GM10266 (cell line): ENCODE measurements around the gene ZBTB3.

Experiments used
- DNase-seq: peaks from one replicate; pipeline ENCODE4 v3.0.0; 2012; ENCODE audit errors: extremely low spot score
- TF ChIP-seq, protein P1 (sequence below): IDR thresholded peaks from 2 replicates; pipeline ENCODE4 v1.5.1; 2012; ENCODE audit warnings: mild to moderate bottlenecking, low read depth; ENCODE audit not compliant: control insufficient read depth, insufficient read depth; ENCODE audit errors: missing control alignments

ZBTB3 gene

DNA sequence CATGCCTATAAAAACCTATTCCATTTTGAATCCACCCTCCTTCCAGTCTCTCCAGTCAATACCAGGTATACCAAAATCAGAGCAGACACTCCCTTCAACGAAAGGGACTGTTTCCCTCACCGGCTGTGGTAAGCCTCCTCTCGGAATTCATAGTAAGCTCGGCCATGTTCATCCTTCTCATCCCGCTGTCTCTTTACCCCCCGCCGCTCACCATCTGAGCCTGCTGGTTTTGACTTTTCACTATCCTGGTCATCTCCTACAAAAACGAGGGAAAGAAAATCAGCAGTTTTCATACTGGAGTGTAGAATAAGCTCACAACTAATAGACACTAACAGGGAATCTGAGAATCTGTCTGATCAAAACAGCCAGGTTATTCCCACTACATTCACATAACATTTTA lies 29.8 kb downstream of the ZBTB3 start:
- TF ChIP-seq, protein P1, sequence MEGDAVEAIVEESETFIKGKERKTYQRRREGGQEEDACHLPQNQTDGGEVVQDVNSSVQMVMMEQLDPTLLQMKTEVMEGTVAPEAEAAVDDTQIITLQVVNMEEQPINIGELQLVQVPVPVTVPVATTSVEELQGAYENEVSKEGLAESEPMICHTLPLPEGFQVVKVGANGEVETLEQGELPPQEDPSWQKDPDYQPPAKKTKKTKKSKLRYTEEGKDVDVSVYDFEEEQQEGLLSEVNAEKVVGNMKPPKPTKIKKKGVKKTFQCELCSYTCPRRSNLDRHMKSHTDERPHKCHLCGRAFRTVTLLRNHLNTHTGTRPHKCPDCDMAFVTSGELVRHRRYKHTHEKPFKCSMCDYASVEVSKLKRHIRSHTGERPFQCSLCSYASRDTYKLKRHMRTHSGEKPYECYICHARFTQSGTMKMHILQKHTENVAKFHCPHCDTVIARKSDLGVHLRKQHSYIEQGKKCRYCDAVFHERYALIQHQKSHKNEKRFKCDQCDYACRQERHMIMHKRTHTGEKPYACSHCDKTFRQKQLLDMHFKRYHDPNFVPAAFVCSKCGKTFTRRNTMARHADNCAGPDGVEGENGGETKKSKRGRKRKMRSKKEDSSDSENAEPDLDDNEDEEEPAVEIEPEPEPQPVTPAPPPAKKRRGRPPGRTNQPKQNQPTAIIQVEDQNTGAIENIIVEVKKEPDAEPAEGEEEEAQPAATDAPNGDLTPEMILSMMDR = no peak
- DNase-seq = no peak

DNA sequence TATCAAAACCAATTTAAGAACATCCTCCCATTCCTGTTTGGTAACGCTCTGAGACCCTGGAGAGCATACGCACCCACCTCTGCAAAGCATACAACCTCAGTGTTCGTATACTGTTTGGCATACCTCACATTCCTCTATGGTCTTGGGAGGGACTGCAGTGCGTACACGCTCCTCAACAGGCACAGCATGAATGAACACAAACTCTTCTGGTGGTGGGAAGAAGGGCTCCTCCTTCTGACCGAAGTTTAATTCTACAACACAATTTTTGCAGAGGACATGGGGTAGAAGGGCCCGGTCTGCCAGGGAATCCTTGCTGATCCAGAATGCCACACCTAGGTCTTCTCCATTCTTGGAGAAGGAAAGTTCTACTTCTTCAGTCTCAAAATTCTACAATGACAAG lies 32.0 kb downstream of the ZBTB3 start:
- TF ChIP-seq, protein P1 = no peak
- no peak for DNase-seq

DNA sequence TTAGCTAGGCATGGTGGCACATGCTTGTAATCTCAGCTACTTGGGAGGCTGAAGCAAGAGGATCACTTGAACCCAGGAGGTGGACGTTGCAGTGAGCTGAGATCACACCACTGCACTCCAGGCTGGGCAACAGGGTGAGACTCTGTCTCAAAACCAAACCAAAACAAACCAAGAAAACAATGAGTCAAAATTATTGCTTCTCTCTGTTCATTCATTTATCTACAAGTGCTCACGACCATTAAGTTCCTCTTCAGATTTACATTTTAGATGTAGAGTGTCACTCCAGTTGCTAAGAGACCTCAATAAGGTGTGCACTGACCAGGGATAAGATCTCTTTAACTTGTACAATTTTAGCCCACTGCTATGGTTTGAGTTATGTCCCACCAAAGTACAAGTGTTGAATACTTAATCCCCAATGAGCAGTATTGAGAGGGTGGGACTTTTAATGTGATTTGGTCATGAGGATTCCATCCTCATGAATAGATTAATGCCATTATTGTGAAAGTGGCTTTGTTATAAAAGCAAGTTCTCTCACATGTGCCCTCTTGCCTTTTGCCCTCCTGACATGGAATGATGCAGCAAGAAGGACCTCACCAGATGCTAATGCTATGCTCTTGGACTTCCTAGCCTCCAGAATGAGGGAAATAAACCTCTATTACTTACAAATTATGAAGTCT lies 34.5 kb downstream of the ZBTB3 start:
- DNase-seq = no peak
- TF ChIP-seq, protein P1 = no peak

DNA sequence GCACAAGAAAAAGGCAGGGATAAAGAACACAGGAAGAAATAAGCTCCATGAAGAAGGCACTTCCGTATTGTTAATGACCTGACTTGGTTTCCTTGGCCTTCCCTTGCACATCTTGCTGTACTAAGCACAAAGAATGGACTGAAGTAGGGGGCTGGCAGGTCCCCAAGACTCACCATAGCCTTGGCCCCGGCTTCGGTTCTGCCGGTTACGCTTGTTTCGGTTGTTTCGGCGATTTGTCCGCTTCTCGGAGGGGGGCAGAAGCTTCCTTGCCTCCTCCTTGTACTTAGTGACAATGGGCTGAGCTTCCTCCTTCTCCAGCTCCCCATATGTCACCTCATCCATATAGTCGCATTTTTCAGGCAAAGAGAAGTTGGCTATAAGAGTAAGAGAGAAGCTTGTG lies 37.1 kb downstream of the ZBTB3 start:
- TF ChIP-seq, protein P1 = no peak
- DNase-seq = no peak

DNA sequence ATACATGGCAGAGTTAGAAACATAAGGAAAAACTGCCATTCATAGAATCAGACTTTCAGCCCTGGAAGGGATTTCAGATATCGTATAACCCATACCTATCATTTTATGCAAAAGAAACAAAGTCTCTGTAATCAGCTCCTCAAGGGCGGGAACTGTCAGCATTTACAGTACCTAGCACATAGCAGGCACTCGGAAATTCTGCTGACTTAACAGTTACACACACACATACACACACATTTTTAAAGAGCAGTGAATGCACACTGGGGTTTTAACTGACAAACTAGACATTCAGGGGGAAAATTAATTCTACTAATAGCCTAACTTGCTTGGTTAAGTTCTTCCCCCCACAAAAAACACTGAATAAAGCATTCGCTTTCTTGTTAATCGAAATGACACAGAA lies 37.8 kb downstream of the ZBTB3 start:
- DNase-seq = no peak
- TF ChIP-seq, protein P1 = no peak

DNA sequence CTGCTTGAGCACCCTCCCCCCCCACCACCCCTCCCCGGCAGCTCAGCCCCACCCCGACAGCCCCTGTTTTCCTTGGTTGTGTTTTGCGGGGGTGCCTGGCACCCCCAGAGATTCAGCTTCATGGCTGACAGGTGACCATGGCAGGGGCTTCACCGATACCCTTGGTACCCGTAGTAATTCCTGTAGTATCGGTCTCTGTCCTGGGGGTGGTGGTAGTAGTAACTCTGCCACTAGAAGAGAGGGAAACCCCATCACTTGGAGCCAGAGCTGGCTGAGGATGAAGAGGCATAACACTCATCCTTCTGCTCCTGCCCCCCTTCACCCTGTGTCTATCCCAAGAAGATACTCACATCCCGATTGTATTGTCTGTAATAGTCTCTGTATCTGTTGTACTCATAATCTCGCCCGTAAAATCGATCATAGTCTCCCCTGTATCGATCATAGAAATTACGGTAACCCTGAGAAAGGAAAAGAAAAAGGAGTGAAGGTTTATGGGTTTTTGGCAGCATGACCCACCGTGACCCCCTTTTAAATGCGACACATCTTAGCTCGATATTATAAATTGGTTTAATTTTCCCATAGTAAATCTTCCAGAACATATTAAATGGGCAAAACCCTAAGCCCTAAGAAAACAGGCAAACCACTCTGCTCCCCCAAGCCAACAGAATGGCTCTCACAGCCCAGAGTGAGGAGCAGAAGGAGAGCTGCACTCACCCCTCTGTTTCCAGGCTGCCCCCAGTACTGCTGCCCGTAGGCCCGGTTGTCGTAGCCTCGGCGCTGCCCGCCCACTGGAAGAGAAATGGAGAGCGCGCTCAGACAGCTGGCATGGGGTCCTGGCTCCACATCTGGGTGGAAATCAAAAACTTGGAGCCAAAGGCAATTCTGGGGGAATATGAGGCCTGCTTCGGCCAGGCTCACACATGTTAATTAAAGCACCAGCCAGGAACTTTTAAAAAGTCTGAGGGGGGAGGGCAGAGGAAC lies 38.5 kb downstream of the ZBTB3 start:
- no peak for DNase-seq
- TF ChIP-seq, protein P1 = no peak

DNA sequence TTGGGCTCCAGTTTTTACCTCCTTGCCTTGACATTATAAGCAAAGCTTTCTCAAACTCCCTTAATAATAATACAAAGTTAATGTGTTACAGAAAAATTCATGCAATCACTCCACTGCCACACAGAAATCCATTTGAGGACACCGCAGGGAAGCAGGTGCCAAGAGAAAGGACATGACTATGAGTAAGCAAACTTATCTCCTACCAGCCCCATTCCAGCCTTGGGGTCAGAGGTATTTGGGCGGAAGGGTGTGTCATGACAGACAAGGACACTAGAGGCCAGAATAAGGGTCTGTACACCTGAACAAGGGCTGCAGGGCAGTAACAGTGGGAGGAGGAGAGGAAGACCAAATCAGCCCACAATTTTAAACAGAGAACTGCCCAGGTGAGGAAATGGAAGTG lies 40.6 kb downstream of the ZBTB3 start:
- TF ChIP-seq, protein P1 = no peak
- no peak for DNase-seq
